D721Med (cell line): ENCODE results near the gene SEC23IP.
"Not testable (repeated sequence)": the region's sequence is repeated elsewhere in the genome, so short reads cannot be mapped to it uniquely, and the experiment has no call there.

Experiments
- DNase-seq: peaks from one replicate; pipeline ENCODE4 v3.0.0; 2011; ENCODE audit warnings: low spot score; ENCODE audit not compliant: insufficient read length
- FAIRE-seq: peaks from 2 replicates; lab custom pipeline; 2011; peaks lifted over from hg19 to GRCh38; lab: Jason Lieb, UNC
- TF ChIP-seq, protein P1 (sequence below): IDR thresholded peaks from 2 replicates; pipeline ENCODE4 v1.5.1; 2012; ENCODE audit warnings: mild to moderate bottlenecking, control low read depth; ENCODE audit not compliant: insufficient read depth; ENCODE audit errors: missing control alignments

Gene SEC23IP

GRCh38 chr10:119903946-119904666, 11.6 kb downstream of the SEC23IP start:
- TF ChIP-seq, protein P1, sequence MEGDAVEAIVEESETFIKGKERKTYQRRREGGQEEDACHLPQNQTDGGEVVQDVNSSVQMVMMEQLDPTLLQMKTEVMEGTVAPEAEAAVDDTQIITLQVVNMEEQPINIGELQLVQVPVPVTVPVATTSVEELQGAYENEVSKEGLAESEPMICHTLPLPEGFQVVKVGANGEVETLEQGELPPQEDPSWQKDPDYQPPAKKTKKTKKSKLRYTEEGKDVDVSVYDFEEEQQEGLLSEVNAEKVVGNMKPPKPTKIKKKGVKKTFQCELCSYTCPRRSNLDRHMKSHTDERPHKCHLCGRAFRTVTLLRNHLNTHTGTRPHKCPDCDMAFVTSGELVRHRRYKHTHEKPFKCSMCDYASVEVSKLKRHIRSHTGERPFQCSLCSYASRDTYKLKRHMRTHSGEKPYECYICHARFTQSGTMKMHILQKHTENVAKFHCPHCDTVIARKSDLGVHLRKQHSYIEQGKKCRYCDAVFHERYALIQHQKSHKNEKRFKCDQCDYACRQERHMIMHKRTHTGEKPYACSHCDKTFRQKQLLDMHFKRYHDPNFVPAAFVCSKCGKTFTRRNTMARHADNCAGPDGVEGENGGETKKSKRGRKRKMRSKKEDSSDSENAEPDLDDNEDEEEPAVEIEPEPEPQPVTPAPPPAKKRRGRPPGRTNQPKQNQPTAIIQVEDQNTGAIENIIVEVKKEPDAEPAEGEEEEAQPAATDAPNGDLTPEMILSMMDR = no peak
- no peak for DNase-seq
- no peak for FAIRE-seq

DNA sequence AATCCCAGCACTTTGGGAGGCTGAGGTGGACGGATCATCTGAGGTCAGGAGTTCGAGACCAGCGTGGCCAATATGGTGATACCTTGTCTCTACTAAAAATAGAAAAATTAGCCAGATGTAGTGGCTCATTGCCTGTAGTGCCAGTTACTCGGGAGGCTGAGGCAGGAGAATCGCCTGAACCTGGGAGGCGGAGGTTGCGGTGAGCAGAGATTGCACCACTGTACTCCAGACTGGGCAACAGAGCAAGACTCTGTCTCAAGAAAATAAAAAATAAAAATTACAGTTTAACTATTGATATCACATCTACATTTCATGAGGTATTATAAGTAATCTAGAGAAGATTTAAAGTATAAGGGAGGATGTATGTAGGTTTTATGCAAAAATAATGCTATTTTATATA, 15.2 kb downstream of the SEC23IP start:
- FAIRE-seq, DNase-seq: not testable (repeated sequence)

DNA sequence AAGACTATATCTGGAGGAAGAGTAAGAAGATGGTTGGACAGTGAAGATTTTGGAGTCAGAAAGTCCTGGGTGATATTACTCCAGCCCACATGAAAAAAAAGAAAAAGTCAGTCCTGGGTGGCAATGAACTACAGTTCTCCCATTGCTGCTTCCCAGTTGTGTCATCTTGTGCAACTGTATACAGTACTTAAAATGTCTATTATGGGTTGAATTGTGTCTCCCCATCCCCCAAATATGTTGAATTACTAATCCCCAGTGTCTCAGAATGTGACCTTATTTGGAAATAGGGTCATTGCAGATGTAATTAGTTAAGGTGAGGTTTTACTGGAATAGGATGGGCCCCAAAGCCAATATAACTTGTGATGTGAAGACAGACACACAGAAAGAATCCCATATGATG, 15.6 kb downstream of the SEC23IP start:
- TF ChIP-seq, protein P1 = no peak
- no peak for DNase-seq
- FAIRE-seq = no peak

GRCh38 chr10:119910689-119911088, 18.2 kb downstream of the SEC23IP start:
- FAIRE-seq (no peak), DNase-seq (no peak)
- TF ChIP-seq, protein P1 = no peak

DNA sequence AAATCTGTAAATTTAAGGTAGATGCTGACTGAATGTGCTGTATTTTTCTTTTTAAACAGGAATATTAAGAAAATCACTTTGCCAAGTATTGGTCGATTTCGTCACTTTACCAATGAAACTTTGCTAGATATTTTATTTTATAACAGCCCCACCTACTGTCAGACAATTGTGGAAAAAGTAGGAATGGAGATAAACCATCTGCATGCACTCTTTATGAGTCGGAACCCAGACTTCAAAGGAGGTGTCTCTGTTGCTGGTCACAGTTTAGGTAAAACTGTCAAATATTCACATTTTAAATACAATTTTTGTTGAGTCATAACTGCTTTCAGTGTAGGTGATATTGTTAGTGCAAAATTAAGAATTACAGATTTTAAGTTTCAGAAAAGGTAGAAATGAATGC, 25.2 kb downstream of the SEC23IP start:
- DNase-seq = no peak
- TF ChIP-seq, protein P1 = peak; percentile 4

GRCh38 chr10:119919271-119919670, 26.7 kb downstream of the SEC23IP start:
- TF ChIP-seq, protein P1 = no peak
- FAIRE-seq = no peak
- DNase-seq = no peak

More for the DNA sequence above, 25.2 kb downstream of the SEC23IP start:
- no peak for FAIRE-seq

GRCh38 chr10:119919826-119920225, 27.3 kb downstream of the SEC23IP start:
- FAIRE-seq (no peak), DNase-seq (no peak)
- TF ChIP-seq, protein P1 = no peak
